Endothelial cell of umbilical vein (primary cell): ENCODE results near the gene DAAM1. TPM values are rescaled to one million over a fixed set of nuclear protein-coding genes. Genes with fewer than 3 reads are reported as not detected.

ENCODE experiments used
- BruUV-seq: library from RNA; stranded (reverse); fragments of 400-500 nt; replicated peaks from 2 replicates; lab custom pipeline; 2021; lab: Mats Ljungman, UMichigan
- CTCF ChIA-PET: fragments of 300-600, 350-600 bp; sonication (Branson Sonifier 250); formaldehyde crosslinking; loops from one replicate; lab custom pipeline; 2021; ENCODE audit warnings: antibody characterized with exemption, inconsistent platforms; lab: Charles Lee
- POLR2A ChIA-PET: fragments of 300-600, 350-600 bp; sonication (Branson Sonifier 250); formaldehyde crosslinking; loops from one replicate; lab custom pipeline; 2021; ENCODE audit warnings: antibody characterized with exemption, inconsistent platforms; lab: Charles Lee
- DNase-seq: peaks from one replicate; pipeline ENCODE4 v3.0.0-alpha.2; 2011; ENCODE audit warnings: low read depth, low spot score
- FAIRE-seq: peaks from 2 replicates; lab custom pipeline; 2011; peaks lifted over from hg19 to GRCh38; lab: Jason Lieb, UNC
- H2AFZ ChIP-seq: 2 replicates; pipeline ENCODE4 v1.6.0; 2012; ENCODE audit warnings: low read depth, low read length, control low read depth, inconsistent platforms
- H3K27ac ChIP-seq: 2 replicates; pipeline ENCODE4 v1.5.1; 2011; ENCODE audit warnings: low read depth, mild to moderate bottlenecking, control low read depth, low read length, moderate library complexity; ENCODE audit not compliant: insufficient read depth
- H3K27me3 ChIP-seq, 2 experiments: 2 replicates each; pipeline versions ENCODE4 v1.6.0 to v1.6.1; 2011; ENCODE audit warnings: low read length in 2 of 2, mixed read lengths in 1 of 2; ENCODE audit not compliant: control insufficient read depth in 2 of 2, insufficient read depth in 2 of 2
- H3K36me3 ChIP-seq, 2 experiments: 2 replicates in 1 of 2; 3 replicates in 1 of 2; pipeline ENCODE4 v1.5.1; 2011; ENCODE audit warnings: low read length in 2 of 2, mild to moderate bottlenecking in 1 of 2, moderate library complexity in 1 of 2; ENCODE audit not compliant: control insufficient read depth in 2 of 2, insufficient read depth in 2 of 2; ENCODE audit errors: extremely low read depth in 1 of 2
- H3K4me1 ChIP-seq: 3 replicates; pipeline ENCODE4 v1.5.1; 2011; ENCODE audit warnings: mild to moderate bottlenecking, low read length; ENCODE audit not compliant: control insufficient read depth, insufficient read depth; ENCODE audit errors: extremely low read depth
- H3K4me2 ChIP-seq: 2 replicates; pipeline ENCODE4 v1.6.1; 2011; ENCODE audit warnings: low read length, control low read depth, mixed read lengths; ENCODE audit not compliant: insufficient read depth
- H3K4me3 ChIP-seq, 3 experiments: fragments of 200-600 bp in 1 of 3; sonication (generic), shearing (Covaris generic) in 1 of 3; replicated peaks in 1 of 3; 2 replicates each; pipeline ENCODE4 v1.5.1; 2011 to 2016; ENCODE audit warnings: control low read depth in 3 of 3, low read length in 3 of 3, mild to moderate bottlenecking in 2 of 3, inconsistent platforms in 1 of 3, low read depth in 1 of 3, moderate library complexity in 1 of 3; ENCODE audit not compliant: insufficient read depth in 1 of 3
- H3K79me2 ChIP-seq: 2 replicates; pipeline ENCODE4 v1.6.0; 2012; ENCODE audit warnings: low read length, inconsistent platforms; ENCODE audit not compliant: control insufficient read depth, insufficient read depth
- H3K9ac ChIP-seq: replicated peaks from 2 replicates; pipeline ENCODE3; 2011; ENCODE audit warnings: low read length, control low read depth; ENCODE audit not compliant: insufficient read depth; ENCODE audit errors: extremely low read depth
- H3K9me1 ChIP-seq: replicated peaks from 3 replicates; pipeline ENCODE4 v1.6.0; 2011; ENCODE audit warnings: mild to moderate bottlenecking, low read length; ENCODE audit not compliant: control insufficient read depth, insufficient read depth; ENCODE audit errors: extremely low read depth
- H3K9me3 ChIP-seq: replicated peaks from 2 replicates; pipeline ENCODE4 v1.5.1; 2012; ENCODE audit warnings: low read length, inconsistent platforms; ENCODE audit not compliant: control insufficient read depth, insufficient read depth
- H4K20me1 ChIP-seq: replicated peaks from 2 replicates; pipeline ENCODE3; 2011; ENCODE audit warnings: mild to moderate bottlenecking, low read length; ENCODE audit not compliant: control insufficient read depth, insufficient read depth; ENCODE audit errors: extremely low read depth
- CTCF ChIP-seq, 2 donors: IDR thresholded peaks; 1 replicate in 1 of 2; 2 replicates in 1 of 2; pipeline ENCODE4 v1.5.1; 2011; ENCODE audit warnings: low read length in 2 of 2, mild to moderate bottlenecking in 2 of 2, moderate library complexity in 2 of 2, control low read depth in 1 of 2, inconsistent platforms in 1 of 2, low read depth in 1 of 2; ENCODE audit not compliant: insufficient read depth in 1 of 2; ENCODE audit errors: extremely low read depth in 1 of 2
- EZH2 ChIP-seq: IDR thresholded peaks from 2 replicates; pipeline ENCODE4 v1.6.1; 2012; ENCODE audit warnings: borderline replicate concordance, low read depth, mild to moderate bottlenecking, moderate library complexity, low read length, inconsistent platforms; ENCODE audit not compliant: severe bottlenecking
- FOS ChIP-seq: IDR thresholded peaks from 2 replicates; pipeline ENCODE4 v1.6.1; 2011; ENCODE audit warnings: mild to moderate bottlenecking, low read length, moderate library complexity, borderline replicate concordance; ENCODE audit not compliant: insufficient read depth
- GATA2 ChIP-seq: IDR thresholded peaks from 2 replicates; pipeline ENCODE4 v1.7.0; 2011; ENCODE audit warnings: low read depth, mild to moderate bottlenecking, moderate library complexity, mixed read lengths, low read length; ENCODE audit not compliant: insufficient read length, insufficient read depth
- JUN ChIP-seq: IDR thresholded peaks from 2 replicates; pipeline ENCODE4 v1.6.1; 2011; ENCODE audit warnings: borderline replicate concordance, low read depth; ENCODE audit not compliant: insufficient read length, insufficient read depth
- MAX ChIP-seq: IDR thresholded peaks from 2 replicates; pipeline ENCODE4 v1.6.1; 2011; ENCODE audit not compliant: insufficient read depth, insufficient read length
- MYC ChIP-seq: IDR thresholded peaks from one replicate; pipeline ENCODE4 v1.6.1; 2011; ENCODE audit warnings: mild to moderate bottlenecking, low read depth, low read length
- POLR2A ChIP-seq: IDR thresholded peaks from 2 replicates; pipeline ENCODE4 v1.6.1; 2012; ENCODE audit warnings: low read depth, mild to moderate bottlenecking, control low read depth, low read length
- POLR2AphosphoS5 ChIP-seq: IDR thresholded peaks from 2 replicates; pipeline ENCODE4 v1.6.1; 2012; ENCODE audit warnings: low read depth, mild to moderate bottlenecking, control low read depth, low read length, moderate library complexity; ENCODE audit not compliant: insufficient read depth
- dilution Hi-C: fragments of 300-500 bp; cut with MboI; formaldehyde crosslinking; loops from one replicate; pipeline ENCODE4 v1.15.0; 2019; ENCODE audit warnings: low sequenced_read_pairs; ENCODE audit not compliant: extremely low pct_ligation_motif_present
- intact Hi-C: fragments of 100-400 bp; cut with micrococcal nuclease; formaldehyde crosslinking; loops from one replicate; pipeline ENCODE4 v1.10.0; 2022
- polyA plus RNA-seq, 4 experiments: library from polyadenylated mRNA; depleted of rRNA in 3 of 4; stranded (reverse) in 3 of 4; unstranded in 1 of 4; fragments of >200 nt; gene quantifications; 2 replicates each; pipeline versions ENCODE4 v1.2.1 to v1.2.3, GENCODE V29; 2011 to 2012; ENCODE audit warnings: missing spikeins in 1 of 4
- total RNA-seq: library from RNA; stranded (reverse); gene quantifications from 2 replicates; pipeline ENCODE4 v1.2.3, GENCODE V29; 2021

The DAAM1 gene
- total and polyA plus RNA-seq, 2 donors (not counting 3 experiments of a cell fraction or from before 2014, with no cell fraction given), result 10.2 to 25.3 TPM

GRCh38 chr14:59139324-59139723, 49.1 kb upstream of the DAAM1 start:
- Histone ChIP-seq H3K79me2 (no peaks in the 10 kb centered on the region), H4K20me1 (no peaks in the 10 kb centered on the region), H3K9ac (no peak overlapping the region), H3K27me3 (peaks cover 0 to 2% of the 10 kb centered on the region in 2 experiments), H3K27ac (no peak overlapping the region), H3K4me3 (no peak overlapping the region), H3K36me3 (no peaks in the 10 kb centered on the region), H3K4me1 (peaks cover 5% of the 10 kb centered on the region), H3K9me1 (no peaks in the 10 kb centered on the region), H3K9me3 (no peaks in the 10 kb centered on the region), H3K4me2 (no peak overlapping the region), H2AFZ (no peak overlapping the region)
- intact Hi-C loops, result no loop called here
- FAIRE-seq (no peak), DNase-seq (no peak)
- POLR2A ChIA-PET, result no interaction called here
- TF ChIP-seq EZH2 (no peak), MYC (no peak), POLR2A (no peak), GATA2 (no peak), MAX (no peak), FOS (no peak), POLR2AphosphoS5 (no peak), JUN (no peak), CTCF (IDR thresholded peaks at IDR 0.05; ENCODE audit: extremely low read depth in 1 of 2, insufficient read depth in 1 of 2, low read depth in 1 of 2, low read length in 2 of 2) (no peak)
- CTCF ChIA-PET, result no interaction called here
- dilution Hi-C loops, result no loop called here
- no TSS peak for BruUV-seq
